Measurements from ENCODE around the gene PKP1. TPM values are rescaled to one million over a fixed set of nuclear protein-coding genes. Genes with fewer than 3 reads are reported as not detected.

Gene PKP1
- polyA plus RNA-seq, 3 donors = not detected

DNA sequence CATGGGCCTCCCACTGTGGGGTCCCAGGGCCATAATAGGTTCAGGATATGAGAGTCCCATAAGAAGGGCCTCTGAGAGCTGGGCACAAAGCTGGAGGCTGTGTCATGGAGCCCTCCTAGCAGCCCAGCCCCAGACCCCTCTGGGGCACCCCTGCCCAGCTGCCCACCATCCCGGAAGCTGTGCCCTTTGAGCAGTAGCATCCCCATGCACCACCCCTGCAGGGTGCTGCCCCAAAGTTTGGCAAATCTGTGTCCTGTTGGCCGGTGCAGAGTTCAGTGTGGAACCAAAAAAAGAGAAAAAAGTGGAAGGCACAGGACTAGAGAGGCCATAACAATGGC is 76.5 kb downstream of the PKP1 start:
- Histone ChIP-seq H2AFZ (ENCODE audit: insufficient read depth, low read depth, low read length, poor library complexity, severe bottlenecking) (no peak overlapping the region), H3K27me3 (ENCODE audit: control insufficient read depth in 2 of 2, insufficient read depth in 2 of 2, low read length in 2 of 2) (no peaks in the 10 kb centered on the region), H3K4me3 (replicated peaks in 1 of 3; ENCODE audit: low read depth in 2 of 3, low read length in 3 of 3) (no peak overlapping the region), H3K9ac (ENCODE audit: insufficient read depth, low read length, poor library complexity, severe bottlenecking) (no peak overlapping the region), H3K4me2 (replicated peaks; ENCODE audit: extremely low read depth, low read length, poor library complexity, severe bottlenecking) (no peak overlapping the region), H4K20me1 (ENCODE audit: insufficient read depth, low read length) (no peaks in the 10 kb centered on the region), H3K36me3 (replicated peaks in 1 of 2; ENCODE audit: control insufficient read depth in 1 of 2, insufficient read depth in 2 of 2, low read length in 2 of 2) (no peaks in the 10 kb centered on the region), H3K4me1 (ENCODE audit: control insufficient read depth in 1 of 2, insufficient read depth in 2 of 2, low read length in 2 of 2) (no peaks in the 10 kb centered on the region), H3K27ac (ENCODE audit: low read depth in 1 of 2, low read length in 2 of 2) (no peak overlapping the region), H3K9me3 (replicated peaks in 1 of 2; ENCODE audit: control insufficient read depth in 1 of 2, insufficient read depth in 1 of 2, low read length in 2 of 2) (no peaks in the 10 kb centered on the region), H3K79me2 (ENCODE audit: insufficient read depth, low read length) (no peaks in the 10 kb centered on the region)
- Mint-ChIP-seq H3K36me3 (no peaks in the 10 kb centered on the region), H3K4me3 (no peak overlapping the region), H3K27ac (peak overlapping the region in 1 of 7 donors; percentile 71), H3K27me3 (ENCODE audit: low read depth in 3 of 3) (peaks cover 5 to 6% (median 6%) of the 10 kb centered on the region in 3 donors), H3K9me3 (peaks cover 0 to 1% (median 0%) of the 10 kb centered on the region in 7 donors), H3K4me1 (no peaks in the 10 kb centered on the region)
- intact Hi-C loops (cut with micrococcal nuclease) = no loop called here
- TF ChIP-seq CTCF (IDR thresholded peaks at IDR 0.05) = no peak
- 95% methylated on average over 2 of the region's 2 CpGs for WGBS (ENCODE audit: insufficient coverage)
- DNase-seq = no peak

DNA sequence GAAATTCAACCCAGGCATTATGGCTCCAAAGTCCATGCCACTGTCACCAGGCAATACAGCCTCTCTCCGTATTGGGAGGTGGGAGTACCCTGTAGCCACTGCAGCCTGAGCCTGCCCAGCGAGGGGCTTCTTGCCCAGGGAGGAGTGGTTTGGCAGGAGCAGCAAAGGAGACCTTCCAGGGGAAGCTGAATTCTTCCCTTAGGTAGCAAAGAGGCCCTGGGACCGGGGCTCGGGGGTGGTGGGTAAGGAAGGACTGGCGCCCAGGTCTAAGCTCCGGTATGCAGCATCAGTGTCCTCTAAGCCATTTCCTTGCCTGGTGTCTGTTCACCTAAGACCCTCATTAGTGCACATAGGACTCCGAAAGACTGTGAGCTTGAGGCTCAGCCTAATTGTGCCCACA is 77.2 kb downstream of the PKP1 start:
- no peaks in the 10 kb centered on the region for H3K36me3 Mint-ChIP-seq

More for the DNA sequence above, 77.2 kb downstream of the PKP1 start:
- Histone ChIP-seq H3K4me3 (replicated peaks in 1 of 3; ENCODE audit: low read depth in 2 of 3, low read length in 3 of 3) (no peak overlapping the region), H3K27me3 (ENCODE audit: control insufficient read depth in 2 of 2, insufficient read depth in 2 of 2, low read length in 2 of 2) (no peaks in the 10 kb centered on the region), H3K36me3 (replicated peaks in 1 of 2; ENCODE audit: control insufficient read depth in 1 of 2, insufficient read depth in 2 of 2, low read length in 2 of 2) (no peaks in the 10 kb centered on the region), H3K4me2 (replicated peaks; ENCODE audit: extremely low read depth, low read length, poor library complexity, severe bottlenecking) (no peak overlapping the region), H3K27ac (ENCODE audit: low read depth in 1 of 2, low read length in 2 of 2) (no peak overlapping the region), H4K20me1 (ENCODE audit: insufficient read depth, low read length) (no peaks in the 10 kb centered on the region), H3K9ac (ENCODE audit: insufficient read depth, low read length, poor library complexity, severe bottlenecking) (no peak overlapping the region), H3K9me3 (replicated peaks in 1 of 2; ENCODE audit: control insufficient read depth in 1 of 2, insufficient read depth in 1 of 2, low read length in 2 of 2) (no peaks in the 10 kb centered on the region), H3K79me2 (ENCODE audit: insufficient read depth, low read length) (no peaks in the 10 kb centered on the region), H2AFZ (ENCODE audit: insufficient read depth, low read depth, low read length, poor library complexity, severe bottlenecking) (no peak overlapping the region), H3K4me1 (ENCODE audit: control insufficient read depth in 1 of 2, insufficient read depth in 2 of 2, low read length in 2 of 2) (no peaks in the 10 kb centered on the region)
- WGBS (ENCODE audit: insufficient coverage) = 100% methylated on average over 1 of the region's 7 CpGs
- TF ChIP-seq CTCF (IDR thresholded peaks at IDR 0.05) = no peak
- peaks cover 5 to 6% (median 5%) of the 10 kb centered on the region in 3 donors for H3K27me3 Mint-ChIP-seq (ENCODE audit: low read depth in 3 of 3)
- H3K4me1 Mint-ChIP-seq = no peaks in the 10 kb centered on the region
- H3K9me3 Mint-ChIP-seq = peaks cover 0 to 1% (median 0%) of the 10 kb centered on the region in 7 donors
- H3K4me3 Mint-ChIP-seq = no peak overlapping the region
- DNase-seq = no peak
- intact Hi-C loops (cut with micrococcal nuclease) = no loop called here
- H3K27ac Mint-ChIP-seq = no peak overlapping the region

All from CD14-positive monocyte (primary cell).